Measurements from ENCODE around the gene SERPINE1. TPM values are rescaled to one million over a fixed set of nuclear protein-coding genes. Genes with fewer than 3 reads are reported as not detected.

Gene SERPINE1
- total and polyA plus RNA-seq, 2 of the 13 experiments (the other 11 are each of a cell fraction or from before 2014, with no cell fraction given) = 21.2 to 1,576 TPM

- no peak for TF ChIP-seq CEBPG (CRISPR knock-in tag; IDR thresholded peaks at IDR 0.05)
- no peak for TF ChIP-seq ZNF124 (CRISPR knock-in tag; IDR thresholded peaks at IDR 0.05)
- peak; percentile 45; the same call in 1 of the 2 replicates for TF ChIP-seq ZSCAN29 (CRISPR knock-in tag; conservative IDR thresholded peaks at IDR 0.05)
- peak; percentile 14 for TF ChIP-seq SAP130 (CRISPR knock-in tag; IDR thresholded peaks at IDR 0.05; ENCODE audit: low read depth)
- peak; percentile 7; the same call in 1 of the 2 replicates for TF ChIP-seq ZGPAT (CRISPR knock-in tag; IDR thresholded peaks at IDR 0.05)
- TF ChIP-seq POLR2AphosphoS2 (IDR thresholded peaks at IDR 0.05; ENCODE audit: low read depth, low read length) = 0 out of 2 replicates have a peak, but pooled peaks have one; percentile 29
- no peak for TF ChIP-seq ZBTB49 (CRISPR knock-in tag; IDR thresholded peaks at IDR 0.05; ENCODE audit: borderline replicate concordance)
- no peak for TF ChIP-seq NAIF1 (CRISPR knock-in tag; IDR thresholded peaks at IDR 0.05; ENCODE audit: borderline replicate concordance)
- TF ChIP-seq BHLHE40 (IDR thresholded peaks at IDR 0.05; ENCODE audit: low read length) = no peak
- peak; percentile 73 for TF ChIP-seq HNF1B (CRISPR knock-in tag; IDR thresholded peaks at IDR 0.05)
- peak; percentile 1 for TF ChIP-seq ZNF18 (CRISPR knock-in tag; IDR thresholded peaks at IDR 0.05; ENCODE audit: insufficient replicate concordance)
- 0 out of 2 replicates have a peak, but pooled peaks have one; percentile 35 for TF ChIP-seq TRAFD1 (CRISPR knock-in tag; IDR thresholded peaks at IDR 0.05; ENCODE audit: borderline replicate concordance)
- no peak for TF ChIP-seq ZNF615 (CRISPR knock-in tag; IDR thresholded peaks at IDR 0.05; ENCODE audit: borderline replicate concordance)
- no peak for TF ChIP-seq SMARCE1 (IDR thresholded peaks at IDR 0.05; ENCODE audit: borderline replicate concordance)
- TF ChIP-seq TFDP1 (CRISPR knock-in tag; IDR thresholded peaks at IDR 0.05; ENCODE audit: borderline replicate concordance) = no peak
Observed at GRCh38 chr7:101137651-101138212, 10.8 kb downstream of the SERPINE1 start (continued).

All from HepG2 (cell line).